ENCODE results near the gene PVALB. TPM values are rescaled to one million over a fixed set of nuclear protein-coding genes. Genes with fewer than 3 reads are reported as not detected.

PVALB gene
- total and polyA plus RNA-seq, 12 donors = 0.65 to 3.3 (median 1.3) TPM; not detected in 8

DNA sequence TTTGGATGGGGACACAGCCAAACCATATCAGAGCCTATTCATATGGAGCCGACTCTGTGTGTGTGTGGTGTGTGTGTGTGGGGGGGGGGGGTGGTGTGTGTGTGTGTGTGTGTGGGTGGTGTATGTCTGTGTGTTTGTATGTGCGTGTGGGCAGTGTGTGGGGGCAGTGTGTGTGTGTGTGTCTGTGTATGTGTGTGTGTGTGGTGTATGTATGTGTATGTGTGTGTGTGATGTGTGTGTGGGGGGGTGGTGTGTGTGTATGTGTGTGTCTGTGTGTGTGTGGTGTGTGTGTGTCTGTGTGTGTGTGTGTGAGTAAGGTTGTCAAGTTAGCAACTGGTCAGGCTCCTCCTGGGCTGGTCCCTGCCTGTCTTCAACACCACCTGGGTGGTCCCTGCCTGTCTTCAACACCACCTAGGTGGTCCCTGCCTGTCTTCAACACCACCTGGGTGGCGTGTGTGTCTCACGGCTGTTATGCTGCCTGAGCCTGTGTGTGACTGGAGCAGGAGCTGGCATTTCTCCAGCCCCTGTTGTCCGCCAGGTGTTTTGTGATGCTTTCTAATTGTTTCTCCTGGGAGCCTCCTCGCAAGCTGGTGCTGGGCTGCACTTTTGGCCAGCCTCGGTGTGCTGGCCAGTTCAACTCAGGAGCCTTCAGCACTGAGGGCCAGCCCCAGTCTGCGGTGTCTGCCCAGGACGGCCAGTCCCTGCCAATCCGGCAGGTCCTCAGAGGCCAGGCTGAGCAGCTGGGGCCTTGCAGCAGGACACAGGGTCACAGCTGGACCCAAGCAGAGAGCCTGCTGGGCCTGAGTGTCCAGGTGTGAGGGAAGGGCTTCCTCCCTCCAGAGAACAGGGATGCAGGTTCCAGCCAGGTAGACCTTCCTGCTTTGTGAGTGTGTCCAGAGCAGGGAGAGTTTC, 21.5 kb upstream of the PVALB start:
- intact Hi-C loops (cut with DNase I) = no loop called here
- no peak overlapping the region for H3K27ac ChIP-seq
- H3K4me3 ChIP-seq = no peak overlapping the region
- TF ChIP-seq, protein P1, sequence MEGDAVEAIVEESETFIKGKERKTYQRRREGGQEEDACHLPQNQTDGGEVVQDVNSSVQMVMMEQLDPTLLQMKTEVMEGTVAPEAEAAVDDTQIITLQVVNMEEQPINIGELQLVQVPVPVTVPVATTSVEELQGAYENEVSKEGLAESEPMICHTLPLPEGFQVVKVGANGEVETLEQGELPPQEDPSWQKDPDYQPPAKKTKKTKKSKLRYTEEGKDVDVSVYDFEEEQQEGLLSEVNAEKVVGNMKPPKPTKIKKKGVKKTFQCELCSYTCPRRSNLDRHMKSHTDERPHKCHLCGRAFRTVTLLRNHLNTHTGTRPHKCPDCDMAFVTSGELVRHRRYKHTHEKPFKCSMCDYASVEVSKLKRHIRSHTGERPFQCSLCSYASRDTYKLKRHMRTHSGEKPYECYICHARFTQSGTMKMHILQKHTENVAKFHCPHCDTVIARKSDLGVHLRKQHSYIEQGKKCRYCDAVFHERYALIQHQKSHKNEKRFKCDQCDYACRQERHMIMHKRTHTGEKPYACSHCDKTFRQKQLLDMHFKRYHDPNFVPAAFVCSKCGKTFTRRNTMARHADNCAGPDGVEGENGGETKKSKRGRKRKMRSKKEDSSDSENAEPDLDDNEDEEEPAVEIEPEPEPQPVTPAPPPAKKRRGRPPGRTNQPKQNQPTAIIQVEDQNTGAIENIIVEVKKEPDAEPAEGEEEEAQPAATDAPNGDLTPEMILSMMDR (IDR thresholded peaks at IDR 0.05) = no peak
- TF ChIP-seq POLR2A (IDR thresholded peaks at IDR 0.05) = no peak
- no peaks in the 10 kb centered on the region for H3K4me1 ChIP-seq (replicated peaks in 1 of 2)
- DNase-seq = no peak
- H3K27me3 ChIP-seq = no peaks in the 10 kb centered on the region
- H3K9me3 ChIP-seq (replicated peaks in 1 of 3) = no peaks in the 10 kb centered on the region
- no peaks in the 10 kb centered on the region for H3K36me3 ChIP-seq (replicated peaks in 1 of 2)
- WGBS, 4 donors = 72 to 90% (median 86%) methylated on average over 7 to 10 of the region's 10 CpGs

DNA sequence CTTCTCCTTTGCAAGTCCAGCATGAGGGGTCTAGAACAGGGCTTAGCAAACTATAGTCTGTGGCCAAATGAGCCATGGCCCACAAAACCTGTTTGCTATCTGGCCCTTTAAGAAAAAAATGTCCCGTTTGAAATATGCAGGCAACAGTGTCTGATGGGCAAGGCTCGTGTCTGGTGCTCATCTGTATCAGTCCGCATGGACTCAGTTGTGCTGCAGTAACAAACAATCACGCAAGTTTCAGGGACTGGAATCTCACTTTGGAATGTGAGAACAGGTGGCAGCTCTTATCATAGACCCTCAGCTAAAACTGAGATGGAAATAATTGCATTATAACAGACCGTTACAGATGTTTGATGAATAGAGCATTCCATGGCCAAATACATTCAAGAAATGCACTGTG, 19.1 kb upstream of the PVALB start:
- no peak overlapping the region for H3K4me3 ChIP-seq
- no peaks in the 10 kb centered on the region for H3K27me3 ChIP-seq
- DNase-seq = no peak
- no peaks in the 10 kb centered on the region for H3K9me3 ChIP-seq (replicated peaks in 1 of 3)
- TF ChIP-seq, protein P1 (IDR thresholded peaks at IDR 0.05) = no peak
- TF ChIP-seq POLR2A (IDR thresholded peaks at IDR 0.05) = no peak
- intact Hi-C loops (cut with DNase I) = no loop called here
- H3K27ac ChIP-seq = no peak overlapping the region
- no peaks in the 10 kb centered on the region for H3K36me3 ChIP-seq (replicated peaks in 1 of 2)
- H3K4me1 ChIP-seq (replicated peaks in 1 of 2) = no peaks in the 10 kb centered on the region
- WGBS, 4 donors = 62 to 79% (median 73%) methylated on average over 5 of the region's 5 CpGs

DNA sequence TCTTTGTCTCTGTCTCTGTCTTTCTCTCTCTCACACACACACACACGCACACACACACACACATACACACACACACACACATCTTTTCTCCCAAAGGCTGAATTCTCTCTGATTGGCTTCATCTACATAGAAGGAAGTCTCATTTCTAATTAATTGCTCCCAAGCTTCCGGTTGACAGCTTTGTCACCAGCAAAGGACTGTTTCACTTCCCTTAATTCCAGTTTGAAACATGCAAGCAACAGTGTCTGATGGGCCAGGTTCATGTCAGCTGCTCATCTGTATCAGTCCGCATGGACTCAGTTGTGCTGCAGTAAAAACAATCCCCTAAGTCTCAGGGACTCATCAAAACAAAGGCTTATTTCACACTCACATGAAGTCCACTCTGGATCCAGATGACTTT, 16.2 kb upstream of the PVALB start:
- Histone ChIP-seq H3K36me3 (replicated peaks in 1 of 2) (no peaks in the 10 kb centered on the region), H3K27me3 (no peaks in the 10 kb centered on the region), H3K27ac (no peak overlapping the region), H3K4me1 (replicated peaks in 1 of 2) (no peaks in the 10 kb centered on the region), H3K9me3 (replicated peaks in 1 of 3) (no peaks in the 10 kb centered on the region), H3K4me3 (no peak overlapping the region)
- intact Hi-C loops (cut with DNase I) = no loop called here
- no peak for TF ChIP-seq POLR2A (IDR thresholded peaks at IDR 0.05)
- TF ChIP-seq, protein P1 (IDR thresholded peaks at IDR 0.05) = no peak
- WGBS, 4 donors = 61 to 75% (median 69%) methylated on average over 3 of the region's 3 CpGs
- DNase-seq = no peak

DNA sequence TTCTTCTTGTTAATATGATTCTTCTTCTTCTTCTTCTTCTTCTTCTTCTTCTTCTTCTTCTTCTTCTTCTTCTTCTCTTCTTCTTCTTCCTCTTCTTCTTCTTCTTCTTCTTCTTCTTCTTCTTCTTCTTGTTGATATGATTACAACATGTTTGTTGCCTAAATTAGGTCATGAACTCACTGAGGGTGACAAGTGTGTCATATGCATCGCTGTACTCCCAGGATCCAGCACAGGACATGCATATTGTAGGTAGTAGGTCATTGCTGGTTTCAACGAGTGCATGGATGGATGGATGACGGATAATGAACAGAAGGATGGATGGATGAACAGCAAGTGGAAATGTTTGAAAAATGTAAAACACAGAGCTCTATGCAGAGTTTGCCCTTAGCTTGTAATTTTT, 14.9 kb upstream of the PVALB start:
- Histone ChIP-seq H3K27ac (no peak overlapping the region), H3K36me3 (replicated peaks in 1 of 2) (no peaks in the 10 kb centered on the region), H3K4me1 (replicated peaks in 1 of 2) (no peaks in the 10 kb centered on the region), H3K4me3 (no peak overlapping the region), H3K27me3 (no peaks in the 10 kb centered on the region), H3K9me3 (replicated peaks in 1 of 3) (no peaks in the 10 kb centered on the region)
- 79 to 92% (median 87%) methylated on average over 3 of the region's 3 CpGs for WGBS, 4 donors
- no peak for TF ChIP-seq POLR2A (IDR thresholded peaks at IDR 0.05)
- TF ChIP-seq, protein P1 (IDR thresholded peaks at IDR 0.05) = no peak
- DNase-seq = no peak
- intact Hi-C loops (cut with DNase I) = no loop called here

All from adrenal gland (tissue), 12 donors.